OCI-LY7 (cell line): Measurements from ENCODE around the gene TEK. TPM values are rescaled to one million over a fixed set of nuclear protein-coding genes. Genes with fewer than 3 reads are reported as not detected.

Experiments used
- BruUV-seq: library from RNA; stranded (reverse); fragments of 400-500 nt; replicated peaks from 2 replicates; lab custom pipeline; 2021; lab: Mats Ljungman, UMichigan
- CTCF ChIA-PET: fragments of 300-600 bp; sonication (Branson Sonifier 250); formaldehyde crosslinking; loops from one replicate; lab custom pipeline; 2022; ENCODE audit warnings: antibody characterized with exemption; ENCODE audit not compliant: unreplicated experiment; lab: Charles Lee
- POLR2A ChIA-PET: fragments of 300-600 bp; sonication (Branson Sonifier 250); formaldehyde crosslinking; loops from one replicate; lab custom pipeline; 2022; ENCODE audit warnings: antibody characterized with exemption; lab: Charles Lee
- DNase-seq: peaks from one replicate; pipeline ENCODE4 v3.0.0-alpha.2; 2015; ENCODE audit warnings: low spot score
- H2AFZ ChIP-seq: fragments of 200-600 bp; sonication (generic), shearing (Covaris generic); 2 replicates; pipeline ENCODE4 v1.6.1; 2014; ENCODE audit warnings: mild to moderate bottlenecking, antibody characterized with exemption, low read length, moderate library complexity
- H3K27ac ChIP-seq: fragments of 200-600 bp; sonication (generic); 2 replicates; pipeline ENCODE4 v1.5.1; 2014; ENCODE audit warnings: mixed run types, low read depth, mild to moderate bottlenecking, moderate library complexity, low read length, inconsistent platforms; ENCODE audit not compliant: poor library complexity, severe bottlenecking
- H3K36me3 ChIP-seq: fragments of 200-600 bp; sonication (generic); 2 replicates; pipeline ENCODE4 v1.6.1; 2014; ENCODE audit warnings: mild to moderate bottlenecking, antibody characterized with exemption, low read length, moderate library complexity, mixed read lengths; ENCODE audit not compliant: insufficient read depth
- H3K4me1 ChIP-seq: fragments of 200-600 bp; sonication (generic); 2 replicates; pipeline ENCODE4 v1.5.1; 2014; ENCODE audit warnings: mild to moderate bottlenecking, low read length; ENCODE audit not compliant: insufficient read depth, poor library complexity, severe bottlenecking
- H3K4me2 ChIP-seq: fragments of 200-600 bp; sonication (generic); 2 replicates; pipeline ENCODE4 v1.6.1; 2014; ENCODE audit warnings: mild to moderate bottlenecking, low read length
- H3K4me3 ChIP-seq: fragments of 200-600 bp; sonication (generic); 2 replicates; pipeline ENCODE4 v1.5.1; 2014; ENCODE audit warnings: mild to moderate bottlenecking, low read depth, low read length; ENCODE audit not compliant: poor library complexity, severe bottlenecking
- H3K79me2 ChIP-seq: fragments of 200-600 bp; sonication (generic); 2 replicates; pipeline ENCODE4 v1.6.1; 2016; ENCODE audit warnings: low read depth, mild to moderate bottlenecking, low read length, moderate library complexity, mixed read lengths; ENCODE audit not compliant: insufficient read depth
- H3K9me2 ChIP-seq: fragments of 200-600 bp; sonication (generic); 2 replicates; pipeline ENCODE4 v1.6.1; 2016; ENCODE audit warnings: mild to moderate bottlenecking, low read length, mixed read lengths; ENCODE audit not compliant: insufficient read depth
- H3K9me3 ChIP-seq: fragments of 200-600 bp; sonication (generic); 2 replicates; pipeline ENCODE4 v1.6.1; 2014; ENCODE audit warnings: mild to moderate bottlenecking, mixed run types, low read length, mixed read lengths
- H4K20me1 ChIP-seq: fragments of 200-600 bp; sonication (generic); 2 replicates; pipeline ENCODE4 v1.6.1; 2014; ENCODE audit warnings: mild to moderate bottlenecking, antibody characterized with exemption, low read length, moderate library complexity, mixed read lengths; ENCODE audit not compliant: insufficient read depth
- EZH2phosphoT487 ChIP-seq: fragments of 200-600 bp; sonication (generic); IDR thresholded peaks from 2 replicates; pipeline ENCODE4 v1.6.1; 2018; ENCODE audit warnings: low read depth, borderline replicate concordance, mild to moderate bottlenecking, mixed run types, antibody characterized with exemption, low read length, moderate library complexity, mixed read lengths
- intact Hi-C: fragments of 100-400 bp; cut with micrococcal nuclease; formaldehyde crosslinking; loops from one replicate; pipeline ENCODE4 v1.10.0; 2022; ENCODE audit not compliant: unreplicated experiment
- total RNA-seq, 2 experiments: library from RNA; depleted of rRNA in 1 of 2; stranded (reverse); fragments of >200 nt in 1 of 2; shearing (Covaris generic) in 1 of 2; gene quantifications; 2 replicates each; pipeline ENCODE4 v1.2.3, GENCODE V29; 2014 to 2022
- TF ChIP-seq, protein P1 (sequence below): fragments of 200-600 bp; sonication (generic); conservative IDR thresholded peaks from 2 replicates; pipeline ENCODE4 v1.5.1; 2014; ENCODE audit warnings: mild to moderate bottlenecking, antibody characterized with exemption, low read length, moderate library complexity, mixed read lengths

TEK gene
- total RNA-seq, 2 experiments from 2014 or later = not detected

- BruUV-seq = no TSS peak
- no peaks in the 10 kb centered on the region for H3K36me3 ChIP-seq
- ChIA-PET CTCF (no interaction called here), POLR2A (no interaction called here)
- H3K79me2 ChIP-seq = no peaks in the 10 kb centered on the region
- no peaks in the 10 kb centered on the region for H4K20me1 ChIP-seq
- intact Hi-C loops = no loop called here
- H3K27ac ChIP-seq = no peak overlapping the region
- no peak overlapping the region for H3K4me2 ChIP-seq
- H2AFZ ChIP-seq = no peak overlapping the region
- no peaks in the 10 kb centered on the region for H3K9me2 ChIP-seq
- no peak overlapping the region for H3K4me3 ChIP-seq
- no peak for TF ChIP-seq EZH2phosphoT487
- TF ChIP-seq, protein P1, sequence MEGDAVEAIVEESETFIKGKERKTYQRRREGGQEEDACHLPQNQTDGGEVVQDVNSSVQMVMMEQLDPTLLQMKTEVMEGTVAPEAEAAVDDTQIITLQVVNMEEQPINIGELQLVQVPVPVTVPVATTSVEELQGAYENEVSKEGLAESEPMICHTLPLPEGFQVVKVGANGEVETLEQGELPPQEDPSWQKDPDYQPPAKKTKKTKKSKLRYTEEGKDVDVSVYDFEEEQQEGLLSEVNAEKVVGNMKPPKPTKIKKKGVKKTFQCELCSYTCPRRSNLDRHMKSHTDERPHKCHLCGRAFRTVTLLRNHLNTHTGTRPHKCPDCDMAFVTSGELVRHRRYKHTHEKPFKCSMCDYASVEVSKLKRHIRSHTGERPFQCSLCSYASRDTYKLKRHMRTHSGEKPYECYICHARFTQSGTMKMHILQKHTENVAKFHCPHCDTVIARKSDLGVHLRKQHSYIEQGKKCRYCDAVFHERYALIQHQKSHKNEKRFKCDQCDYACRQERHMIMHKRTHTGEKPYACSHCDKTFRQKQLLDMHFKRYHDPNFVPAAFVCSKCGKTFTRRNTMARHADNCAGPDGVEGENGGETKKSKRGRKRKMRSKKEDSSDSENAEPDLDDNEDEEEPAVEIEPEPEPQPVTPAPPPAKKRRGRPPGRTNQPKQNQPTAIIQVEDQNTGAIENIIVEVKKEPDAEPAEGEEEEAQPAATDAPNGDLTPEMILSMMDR = no peak
- no peaks in the 10 kb centered on the region for H3K9me3 ChIP-seq
- no peaks in the 10 kb centered on the region for H3K4me1 ChIP-seq
- no peak for DNase-seq
These were observed 96.2 kb downstream of the TEK start for GRCh38 chr9:27205198-27205597.

DNA sequence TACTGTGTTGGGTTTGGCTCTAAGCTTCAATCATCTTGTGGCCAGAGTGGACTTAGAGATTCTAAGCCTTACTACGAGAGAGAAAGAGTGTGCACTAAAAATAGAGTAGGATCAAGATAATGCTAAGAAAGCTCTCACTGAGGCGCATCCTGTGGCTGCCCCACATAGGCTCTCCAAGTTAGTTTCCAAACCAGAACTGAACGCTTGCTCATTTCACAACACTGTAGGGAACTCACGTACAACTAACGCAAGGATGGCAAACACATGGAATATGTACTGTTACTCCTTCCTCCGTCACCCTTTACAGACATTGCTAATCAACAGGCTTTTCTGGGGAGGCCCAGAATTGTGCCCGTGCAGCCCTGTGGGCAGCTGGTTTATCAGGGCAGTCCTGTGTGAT lies 97.0 kb downstream of the TEK start:
- intact Hi-C loops = no loop called here
- ChIA-PET CTCF (no interaction called here), POLR2A (no interaction called here)
- no peaks in the 10 kb centered on the region for H3K79me2 ChIP-seq
- no peaks in the 10 kb centered on the region for H3K9me3 ChIP-seq
- H3K36me3 ChIP-seq = no peaks in the 10 kb centered on the region
- H3K4me3 ChIP-seq = no peak overlapping the region
- DNase-seq = no peak
- H3K27ac ChIP-seq = no peak overlapping the region
- no peaks in the 10 kb centered on the region for H4K20me1 ChIP-seq
- no peaks in the 10 kb centered on the region for H3K4me1 ChIP-seq
- no TSS peak for BruUV-seq
- H3K4me2 ChIP-seq = no peak overlapping the region
- H3K9me2 ChIP-seq = no peaks in the 10 kb centered on the region
- H2AFZ ChIP-seq = no peak overlapping the region
- TF ChIP-seq, protein P1 = no peak
- TF ChIP-seq EZH2phosphoT487 = no peak

- no peak overlapping the region for H3K27ac ChIP-seq
- no peaks in the 10 kb centered on the region for H4K20me1 ChIP-seq
- intact Hi-C loops = no loop called here
- POLR2A ChIA-PET = interaction anchor here (0.5 to 0.9 kb wide), 2 partner anchors 28 to 483 kb away, joined by 3 read pairs; no protein-coding TSS in a partner anchor
- no peaks in the 10 kb centered on the region for H3K4me1 ChIP-seq
- no peaks in the 10 kb centered on the region for H3K79me2 ChIP-seq
- no peak for DNase-seq
- no TSS peak for BruUV-seq
- no peaks in the 10 kb centered on the region for H3K9me3 ChIP-seq
- no peak overlapping the region for H3K4me3 ChIP-seq
- CTCF ChIA-PET = no interaction called here
- H2AFZ ChIP-seq = no peak overlapping the region
- H3K9me2 ChIP-seq = no peaks in the 10 kb centered on the region
- H3K36me3 ChIP-seq = no peaks in the 10 kb centered on the region
- H3K4me2 ChIP-seq = no peak overlapping the region
- TF ChIP-seq EZH2phosphoT487 = no peak
- TF ChIP-seq, protein P1 = no peak
These were observed 100.0 kb downstream of the TEK start for GRCh38 chr9:27209034-27209433.
